Stomach (tissue), 4 donors: Measurements from ENCODE around the gene ATP23.

Experiments
- CTCF ChIP-seq, 7 experiments: fragments of 450-650 bp in 4 of 7; fragments of 200-600 bp in 3 of 7; sonication (generic) in 3 of 7; IDR thresholded peaks; one replicate each; pipeline ENCODE4 v1.5.1; 2016 to 2019; ENCODE audit warnings: antibody characterized with exemption in 7 of 7, control low read depth in 2 of 7, mild to moderate bottlenecking in 1 of 7
- EP300 ChIP-seq: sonication (generic); formaldehyde crosslinking; IDR thresholded peaks from one replicate; pipeline ENCODE4 v1.6.1; 2017; ENCODE audit warnings: antibody characterized with exemption
- POLR2A ChIP-seq, 4 donors: fragments of 450-650 bp; IDR thresholded peaks; one replicate each; pipeline ENCODE4 v1.6.1; 2016; ENCODE audit warnings: antibody characterized with exemption in 4 of 4, control low read depth in 2 of 4, mild to moderate bottlenecking in 1 of 4, moderate library complexity in 1 of 4
- POLR2AphosphoS5 ChIP-seq, 3 donors: sonication (generic); formaldehyde crosslinking; IDR thresholded peaks; one replicate each; pipeline ENCODE4 v1.6.1; 2016; ENCODE audit warnings: antibody characterized with exemption in 3 of 3

- TF ChIP-seq EP300: no peak
- no peak for TF ChIP-seq CTCF (IDR thresholded peaks at IDR 0.05)
- no peak for TF ChIP-seq POLR2AphosphoS5 (IDR thresholded peaks at IDR 0.05)
- no peak for TF ChIP-seq POLR2A (IDR thresholded peaks at IDR 0.05)
Observed at GRCh38 chr12:57906821-57907220, 34.5 kb upstream of the ATP23 start.
